Effector memory CD4-positive, alpha-beta T cell (primary cell): ENCODE measurements around the gene OR2V1.

Source experiments
- DNase-seq, 3 donors: peaks; one replicate each; pipeline ENCODE4 v3.0.0-alpha.2; 2020
- H3K27ac ChIP-seq: 2 replicates; pipeline ENCODE4 v1.7.0; 2013; ENCODE audit warnings: mild to moderate bottlenecking, low read length, moderate library complexity; ENCODE audit not compliant: insufficient read depth, poor library complexity, severe bottlenecking
- H3K27me3 ChIP-seq: replicated peaks from 2 replicates; pipeline ENCODE4 v1.7.0; 2013; ENCODE audit warnings: mild to moderate bottlenecking, low read length; ENCODE audit not compliant: insufficient read depth, control insufficient read depth, poor library complexity, severe bottlenecking
- H3K36me3 ChIP-seq: 2 replicates; pipeline ENCODE4 v1.7.0; 2013; ENCODE audit warnings: mild to moderate bottlenecking, low read length, moderate library complexity; ENCODE audit not compliant: control insufficient read depth, insufficient read depth
- H3K4me1 ChIP-seq: 2 replicates; pipeline ENCODE4 v1.7.0; 2013; ENCODE audit warnings: low read length, mild to moderate bottlenecking; ENCODE audit not compliant: control insufficient read depth, insufficient read depth, poor library complexity, severe bottlenecking
- H3K4me3 ChIP-seq: 2 replicates; pipeline ENCODE4 v1.7.0; 2013; ENCODE audit warnings: low read length, low read depth, mild to moderate bottlenecking; ENCODE audit not compliant: insufficient read depth, poor library complexity, severe bottlenecking
- H3K9me3 ChIP-seq: 2 replicates; pipeline ENCODE4 v1.7.0; 2013; ENCODE audit warnings: mild to moderate bottlenecking, low read length, moderate library complexity; ENCODE audit not compliant: control insufficient read depth

The OR2V1 gene

DNA sequence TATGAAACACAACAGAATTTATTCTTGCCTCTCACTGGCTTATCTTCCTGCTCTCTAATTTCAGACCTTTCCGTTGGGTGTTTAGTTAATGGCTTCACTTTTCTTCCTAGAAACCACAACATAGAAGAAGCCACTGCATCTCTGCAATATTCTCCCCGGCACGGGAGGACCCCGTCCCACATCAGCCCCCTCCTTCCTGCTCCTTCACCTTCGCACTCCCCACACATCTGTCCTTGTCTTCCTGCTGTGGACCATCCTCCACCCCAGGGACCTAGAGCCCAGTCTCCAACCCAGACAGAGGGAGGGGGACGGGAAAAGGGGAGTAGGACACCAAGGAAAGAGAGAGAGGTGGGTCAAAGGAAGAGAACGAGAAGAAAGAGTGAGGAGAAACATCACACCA is 1.4 kb downstream of the OR2V1 start:
- Histone ChIP-seq H3K27me3 (no peaks in the 10 kb centered on the region), H3K36me3 (no peaks in the 10 kb centered on the region), H3K27ac (no peak overlapping the region), H3K4me1 (no peaks in the 10 kb centered on the region), H3K4me3 (no peak overlapping the region), H3K9me3 (no peaks in the 10 kb centered on the region)
- DNase-seq: no peak

DNA sequence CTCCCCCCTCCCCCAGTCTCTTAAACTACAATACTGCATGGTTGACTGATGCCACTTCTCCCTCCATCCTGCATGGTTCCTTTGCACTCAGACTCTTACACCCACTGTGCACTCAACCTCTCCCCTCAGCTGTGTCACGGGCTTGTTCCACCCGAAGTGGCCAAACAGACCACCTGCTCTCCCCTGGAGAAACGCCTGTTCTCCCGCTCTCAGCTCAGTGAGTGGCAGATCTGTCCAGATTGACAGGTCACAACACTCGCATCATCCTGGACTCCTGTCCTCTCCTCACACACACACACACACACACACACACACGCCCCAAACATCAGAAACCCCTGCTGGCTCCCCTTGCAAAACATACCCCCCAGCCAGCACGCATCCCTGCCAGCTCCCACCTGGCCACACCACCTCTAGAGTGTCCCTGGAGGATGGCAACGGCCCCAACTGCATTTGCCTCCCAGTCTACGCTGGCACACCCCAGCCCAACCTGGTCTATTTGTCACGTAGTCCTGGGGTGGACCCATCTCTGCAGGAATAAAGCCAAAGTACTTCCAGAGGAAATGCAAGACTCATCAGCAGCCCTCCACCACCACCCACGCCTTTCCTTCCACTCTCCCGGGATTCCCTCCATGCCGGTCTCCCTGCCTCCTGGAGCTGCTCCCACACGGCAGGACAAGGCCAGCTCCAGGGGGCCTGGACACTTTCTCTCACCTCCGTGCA is 2.9 kb downstream of the OR2V1 start:
- H3K27ac ChIP-seq: no peak overlapping the region
- peaks cover 3% of the 10 kb centered on the region for H3K27me3 ChIP-seq
- H3K4me1 ChIP-seq: no peaks in the 10 kb centered on the region
- H3K36me3 ChIP-seq: no peaks in the 10 kb centered on the region
- no peak for DNase-seq
- no peak overlapping the region for H3K4me3 ChIP-seq
- no peaks in the 10 kb centered on the region for H3K9me3 ChIP-seq

- H3K9me3 ChIP-seq: no peaks in the 10 kb centered on the region
- no peaks in the 10 kb centered on the region for H3K36me3 ChIP-seq
- H3K27me3 ChIP-seq: peaks cover 3% of the 10 kb centered on the region
- no peak for DNase-seq
- H3K4me3 ChIP-seq: no peak overlapping the region
- H3K4me1 ChIP-seq: no peaks in the 10 kb centered on the region
- H3K27ac ChIP-seq: no peak overlapping the region
Observed at GRCh38 chr5:181127456-181127855, 3.5 kb downstream of the OR2V1 start.

- Histone ChIP-seq H3K36me3 (no peaks in the 10 kb centered on the region), H3K27ac (no peak overlapping the region), H3K9me3 (no peaks in the 10 kb centered on the region), H3K4me3 (no peak overlapping the region), H3K4me1 (no peaks in the 10 kb centered on the region), H3K27me3 (peaks cover 3% of the 10 kb centered on the region)
- no peak for DNase-seq
Observed at GRCh38 chr5:181126841-181127240, 4.1 kb downstream of the OR2V1 start.

- Histone ChIP-seq H3K27me3 (peaks cover 10% of the 10 kb centered on the region), H3K9me3 (no peaks in the 10 kb centered on the region), H3K36me3 (no peaks in the 10 kb centered on the region), H3K27ac (no peak overlapping the region), H3K4me3 (no peak overlapping the region), H3K4me1 (no peaks in the 10 kb centered on the region)
- no peak for DNase-seq
Observed at GRCh38 chr5:181124526-181124925, 6.4 kb downstream of the OR2V1 start.

- Histone ChIP-seq H3K36me3 (no peaks in the 10 kb centered on the region), H3K9me3 (no peaks in the 10 kb centered on the region), H3K27me3 (peaks cover 11% of the 10 kb centered on the region), H3K4me1 (no peaks in the 10 kb centered on the region), H3K27ac (no peak overlapping the region), H3K4me3 (no peak overlapping the region)
- DNase-seq: no peak
Observed at GRCh38 chr5:181121675-181122561, 9.1 kb downstream of the OR2V1 start.

- H3K9me3 ChIP-seq: no peaks in the 10 kb centered on the region
- H3K4me3 ChIP-seq: no peak overlapping the region
- no peak overlapping the region for H3K27ac ChIP-seq
- H3K36me3 ChIP-seq: no peaks in the 10 kb centered on the region
- H3K27me3 ChIP-seq: peaks cover 22% of the 10 kb centered on the region
- DNase-seq: no peak
- H3K4me1 ChIP-seq: no peaks in the 10 kb centered on the region
Observed at GRCh38 chr5:181120761-181121160, 10.2 kb downstream of the OR2V1 start.

DNA sequence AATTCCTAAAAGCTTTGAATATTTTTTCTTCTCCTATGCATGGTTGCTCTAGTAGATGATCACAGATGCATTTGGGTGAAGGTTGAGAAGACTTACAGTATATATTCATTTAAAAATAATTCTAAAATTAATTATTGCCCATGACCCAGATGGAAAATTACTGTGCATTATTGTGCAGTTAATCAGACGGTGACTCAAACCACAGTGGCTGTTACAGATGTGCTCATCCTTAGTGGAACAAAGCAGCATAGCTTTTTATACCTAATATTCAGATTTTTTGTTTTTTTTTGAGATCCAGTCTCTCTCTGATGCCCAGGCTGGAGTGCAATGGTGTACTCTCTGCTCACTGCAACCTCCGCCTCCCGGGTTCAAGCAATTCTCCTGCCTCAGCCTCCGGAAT is 10.7 kb downstream of the OR2V1 start:
- DNase-seq: no peak
- H3K9me3 ChIP-seq: no peaks in the 10 kb centered on the region
- H3K4me3 ChIP-seq: no peak overlapping the region
- peaks cover 27% of the 10 kb centered on the region for H3K27me3 ChIP-seq
- H3K4me1 ChIP-seq: no peaks in the 10 kb centered on the region
- H3K27ac ChIP-seq: no peak overlapping the region
- H3K36me3 ChIP-seq: no peaks in the 10 kb centered on the region

- DNase-seq: no peak
- Histone ChIP-seq H3K4me3 (no peak overlapping the region), H3K9me3 (no peaks in the 10 kb centered on the region), H3K4me1 (no peaks in the 10 kb centered on the region), H3K27ac (no peak overlapping the region), H3K27me3 (peaks cover 38% of the 10 kb centered on the region), H3K36me3 (no peaks in the 10 kb centered on the region)
Observed at GRCh38 chr5:181119105-181119504, 11.9 kb downstream of the OR2V1 start.

DNA sequence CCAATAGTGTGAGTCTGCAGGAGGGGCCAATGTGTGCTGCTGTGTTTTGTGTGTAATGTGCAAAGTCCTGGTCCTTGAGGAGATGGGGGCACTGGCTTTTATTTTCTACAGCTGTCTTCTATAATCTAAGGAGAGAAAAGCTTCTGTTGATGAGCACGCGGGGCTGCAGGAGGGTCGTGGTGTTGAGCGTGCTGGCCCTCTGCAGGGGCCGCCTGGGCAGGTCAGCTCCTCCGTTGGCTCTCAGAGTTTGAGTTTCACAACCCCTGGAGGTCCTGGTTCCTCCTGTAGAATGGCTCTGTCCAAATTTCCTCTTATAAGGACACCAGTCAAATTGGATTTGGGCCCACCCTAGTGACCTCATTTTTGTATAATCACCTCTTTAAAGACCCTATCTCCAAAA is 12.6 kb downstream of the OR2V1 start:
- Histone ChIP-seq H3K4me3 (no peak overlapping the region), H3K36me3 (no peaks in the 10 kb centered on the region), H3K27me3 (peaks cover 35% of the 10 kb centered on the region), H3K9me3 (no peaks in the 10 kb centered on the region), H3K4me1 (no peaks in the 10 kb centered on the region), H3K27ac (no peak overlapping the region)
- DNase-seq: no peak
